Chondrocyte (in vitro differentiated cells): ENCODE measurements around the gene AHSG. TPM values are rescaled to one million over a fixed set of nuclear protein-coding genes. Genes with fewer than 3 reads are reported as not detected.

Source experiments
- DNase-seq: peaks from one replicate; pipeline ENCODE4 v3.0.0; 2021; ENCODE audit warnings: mixed read lengths, low spot score
- H3K27ac Mint-ChIP-seq: one replicate; pipeline ENCODE4 v1.8.0; 2021; ENCODE audit warnings: mild to moderate bottlenecking, moderate library complexity, mixed read lengths; ENCODE audit not compliant: unreplicated experiment
- H3K27me3 Mint-ChIP-seq: 2 replicates; pipeline ENCODE4 v1.8.0; 2021; ENCODE audit warnings: low read depth, mixed read lengths
- H3K36me3 Mint-ChIP-seq: 2 replicates; pipeline ENCODE4 v1.8.0; 2021; ENCODE audit warnings: low read depth, mixed read lengths
- H3K4me1 Mint-ChIP-seq: 2 replicates; pipeline ENCODE4 v1.8.0; 2021; ENCODE audit warnings: low read depth, mild to moderate bottlenecking, mixed read lengths
- H3K4me3 Mint-ChIP-seq: one replicate; pipeline ENCODE4 v1.8.0; 2021; ENCODE audit warnings: mild to moderate bottlenecking, moderate library complexity, mixed read lengths; ENCODE audit not compliant: unreplicated experiment
- H3K9me3 Mint-ChIP-seq: 2 replicates; pipeline ENCODE4 v1.8.0; 2021; ENCODE audit warnings: low read depth, mixed read lengths
- CTCF ChIP-seq: fragments of 200-600 bp; sonication (generic); IDR thresholded peaks from 2 replicates; pipeline ENCODE4 v1.5.0; 2021; ENCODE audit warnings: antibody characterized with exemption, mild to moderate bottlenecking, moderate library complexity
- total RNA-seq: library from RNA; stranded (reverse); gene quantifications from 3 replicates; pipeline ENCODE4 v1.2.1, GENCODE V29; 2021

Gene AHSG
- total RNA-seq, 1 donor from 2014 or later = not detected

DNA sequence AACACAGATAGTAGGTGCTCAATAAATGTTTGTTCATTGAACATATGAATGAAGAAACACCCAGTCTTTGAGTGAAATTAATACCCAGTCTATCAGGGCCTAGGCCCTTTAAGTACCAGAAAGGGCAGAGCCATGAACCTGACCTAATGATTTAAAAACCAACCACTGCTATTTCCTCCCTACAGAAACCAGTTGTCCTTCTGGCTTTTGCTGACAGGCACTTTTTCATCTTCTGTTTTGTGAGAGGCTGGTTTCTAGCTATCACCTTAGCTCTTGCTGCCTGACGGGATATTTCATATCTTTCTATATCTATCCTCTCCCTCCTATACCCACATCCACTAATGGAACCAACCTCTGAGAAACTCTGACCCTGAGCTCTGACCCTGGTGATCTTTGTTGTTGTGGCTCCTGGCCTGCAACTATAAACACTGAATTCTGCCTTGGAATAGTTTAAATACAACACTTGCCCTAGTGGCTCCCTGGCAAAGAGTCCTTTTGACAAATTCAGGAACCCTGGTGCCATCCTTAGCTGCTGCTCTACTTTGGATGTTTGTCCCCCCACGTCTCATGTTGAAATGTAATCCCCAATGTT lies 4.1 kb upstream of the AHSG start:
- DNase-seq = no peak

GRCh38 chr3:186609247-186609868 lies 3.5 kb upstream of the AHSG start:
- H3K27me3 Mint-ChIP-seq = peaks cover 15% of the 10 kb centered on the region
- H3K27ac Mint-ChIP-seq = no peak overlapping the region
- H3K4me3 Mint-ChIP-seq = no peak overlapping the region
- H3K36me3 Mint-ChIP-seq = no peaks in the 10 kb centered on the region
- no peak for TF ChIP-seq CTCF
- no peaks in the 10 kb centered on the region for H3K9me3 Mint-ChIP-seq
- H3K4me1 Mint-ChIP-seq = peaks cover 13% of the 10 kb centered on the region
- no peak for DNase-seq

More for the DNA sequence above, 4.1 kb upstream of the AHSG start:
- Mint-ChIP-seq H3K4me1 (peaks cover 7% of the 10 kb centered on the region), H3K27ac (no peak overlapping the region), H3K36me3 (no peaks in the 10 kb centered on the region), H3K27me3 (peaks cover 17% of the 10 kb centered on the region), H3K9me3 (no peaks in the 10 kb centered on the region), H3K4me3 (no peak overlapping the region)
- no peak for TF ChIP-seq CTCF

DNA sequence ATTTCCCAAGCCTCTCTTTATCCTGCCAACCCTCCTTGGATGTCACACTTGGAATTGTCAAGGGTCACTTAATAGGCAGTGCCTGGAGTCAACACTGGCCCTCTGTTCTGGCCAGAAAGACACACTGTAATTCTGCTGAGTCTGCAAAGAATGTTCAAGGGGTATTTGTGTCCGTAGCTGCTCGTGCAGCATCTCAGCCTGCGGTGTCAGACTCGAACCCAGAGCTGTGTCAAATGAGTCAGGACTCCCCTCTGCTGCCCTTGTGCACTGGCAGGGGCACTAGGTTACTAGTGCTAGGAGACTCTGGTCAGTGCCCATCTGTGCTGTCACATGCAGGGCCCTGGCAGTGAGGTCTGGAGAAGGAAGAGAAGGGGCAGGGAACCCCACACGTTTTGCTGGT lies 795 bp upstream of the AHSG start:
- H3K4me1 Mint-ChIP-seq = peaks cover 30% of the 10 kb centered on the region
- TF ChIP-seq CTCF = no peak
- H3K4me3 Mint-ChIP-seq = no peak overlapping the region
- H3K36me3 Mint-ChIP-seq = no peaks in the 10 kb centered on the region
- DNase-seq = no peak
- peaks cover 7% of the 10 kb centered on the region for H3K27me3 Mint-ChIP-seq
- no peaks in the 10 kb centered on the region for H3K9me3 Mint-ChIP-seq
- H3K27ac Mint-ChIP-seq = no peak overlapping the region

DNA sequence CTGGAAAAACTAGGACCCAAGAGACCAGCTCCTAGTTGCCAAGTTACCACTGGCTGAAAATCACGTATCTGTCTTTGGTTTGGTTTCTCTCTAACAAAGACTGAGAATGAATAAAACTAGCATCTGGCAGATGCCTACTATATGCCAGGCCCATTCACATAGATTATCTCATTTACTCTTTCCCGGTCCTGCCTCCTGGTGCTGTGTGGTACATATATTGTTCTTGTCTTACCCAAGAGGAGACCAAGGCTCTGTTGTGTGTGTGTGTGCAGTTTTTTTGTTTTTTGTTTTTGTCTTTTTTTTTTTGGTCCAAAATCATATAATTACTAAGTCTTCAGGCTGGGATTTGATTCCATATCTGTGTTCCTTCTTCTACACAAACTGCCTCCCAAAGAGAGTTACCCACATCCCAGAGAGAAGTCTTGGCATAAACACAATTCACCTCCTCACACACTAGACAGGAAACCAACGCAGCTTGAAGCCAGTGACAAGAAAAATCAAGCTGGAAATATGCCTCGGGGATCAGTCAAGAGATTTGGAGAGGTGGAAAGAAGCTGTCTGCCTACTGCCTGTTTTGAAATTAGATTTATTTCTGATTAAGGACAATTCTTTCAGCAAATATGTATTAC lies 891 bp downstream of the AHSG start:
- TF ChIP-seq CTCF = no peak
- H3K36me3 Mint-ChIP-seq = no peaks in the 10 kb centered on the region
- DNase-seq = no peak
- peaks cover 38% of the 10 kb centered on the region for H3K4me1 Mint-ChIP-seq
- H3K27ac Mint-ChIP-seq = no peak overlapping the region
- H3K4me3 Mint-ChIP-seq = no peak overlapping the region
- peaks cover 9% of the 10 kb centered on the region for H3K27me3 Mint-ChIP-seq
- H3K9me3 Mint-ChIP-seq = no peaks in the 10 kb centered on the region

- Mint-ChIP-seq H3K27ac (no peak overlapping the region), H3K9me3 (no peaks in the 10 kb centered on the region)
Measured at GRCh38 chr3:186614266-186614596, 1.4 kb downstream of the AHSG start.

More at GRCh38 chr3:186614266-186614596, 1.4 kb downstream of the AHSG start:
- TF ChIP-seq CTCF = no peak
- Mint-ChIP-seq H3K4me3 (no peak overlapping the region), H3K27me3 (peaks cover 9% of the 10 kb centered on the region), H3K36me3 (no peaks in the 10 kb centered on the region), H3K4me1 (peaks cover 38% of the 10 kb centered on the region)
- no peak for DNase-seq
